Naive thymus-derived CD8-positive, alpha-beta T cell (primary cell): ENCODE measurements around the gene LY9. TPM values are rescaled to one million over a fixed set of nuclear protein-coding genes. Genes with fewer than 3 reads are reported as not detected.

Experiments used
- ATAC-seq, 2 donors: fragments of 150-1000 bp; cut with Tn5 transposase in 1 of 2; sonication (Bioruptor Pico), chemical (Tn5 transposase) in 1 of 2; 1 replicate in 1 of 2; 2 replicates in 1 of 2; pipeline ENCODE4 v1.10.0; 2021; ENCODE audit warnings: mild to moderate bottlenecking in 2 of 2, moderate library complexity in 2 of 2
- POLR2A ChIA-PET: fragments of 350-600 bp; sonication (Branson Sonifier 250); formaldehyde crosslinking; loops from one replicate; lab custom pipeline; 2021; ENCODE audit warnings: antibody characterized with exemption; lab: Charles Lee
- DNase-seq, 10 donors: peaks; one replicate each; pipeline versions ENCODE4 v3.0.0 to v3.0.0-alpha.2; 2020 to 2022
- H3K27ac Mint-ChIP-seq, 10 donors: one replicate each; pipeline ENCODE4 v1.8.0; 2020 to 2022; ENCODE audit warnings: mild to moderate bottlenecking in 10 of 10, mixed read lengths in 10 of 10, moderate library complexity in 4 of 10, inconsistent platforms in 1 of 10
- H3K27me3 Mint-ChIP-seq, 5 donors: one replicate each; pipeline ENCODE4 v1.8.0; 2021 to 2022; ENCODE audit warnings: mixed read lengths in 5 of 5
- H3K36me3 Mint-ChIP-seq, 3 donors: one replicate each; pipeline ENCODE4 v1.8.0; 2020 to 2022; ENCODE audit warnings: mixed read lengths in 3 of 3, mild to moderate bottlenecking in 2 of 3, inconsistent platforms in 1 of 3
- H3K4me1 Mint-ChIP-seq, 4 donors: one replicate each; pipeline ENCODE4 v1.8.0; 2021 to 2022; ENCODE audit warnings: mixed read lengths in 4 of 4
- H3K4me3 Mint-ChIP-seq, 10 donors: one replicate each; pipeline ENCODE4 v1.8.0; 2020 to 2022; ENCODE audit warnings: mild to moderate bottlenecking in 10 of 10, mixed read lengths in 10 of 10, moderate library complexity in 6 of 10, inconsistent platforms in 1 of 10
- H3K9me3 Mint-ChIP-seq, 9 donors: one replicate each; pipeline ENCODE4 v1.8.0; 2020 to 2022; ENCODE audit warnings: mixed read lengths in 9 of 9, mild to moderate bottlenecking in 3 of 9, inconsistent platforms in 1 of 9, moderate library complexity in 1 of 9
- polyA plus RNA-seq, 3 donors: library from polyadenylated mRNA; unstranded; fragments of 300-500 nt; fragmentation: Illumina TruSeq; gene quantifications; one replicate each; pipeline ENCODE4 v1.2.3, GENCODE V29; 2021
- total RNA-seq, 8 experiments: library from RNA in 2 of 8; stranded (reverse) in 2 of 8; gene quantifications; one replicate each; pipeline ENCODE4 v1.2.3 and lab custom pipeline; 2021 to 2026

Gene LY9
- total and polyA plus RNA-seq, 5 experiments from 2014 or later: 150 to 223 (median 167) TPM

DNA sequence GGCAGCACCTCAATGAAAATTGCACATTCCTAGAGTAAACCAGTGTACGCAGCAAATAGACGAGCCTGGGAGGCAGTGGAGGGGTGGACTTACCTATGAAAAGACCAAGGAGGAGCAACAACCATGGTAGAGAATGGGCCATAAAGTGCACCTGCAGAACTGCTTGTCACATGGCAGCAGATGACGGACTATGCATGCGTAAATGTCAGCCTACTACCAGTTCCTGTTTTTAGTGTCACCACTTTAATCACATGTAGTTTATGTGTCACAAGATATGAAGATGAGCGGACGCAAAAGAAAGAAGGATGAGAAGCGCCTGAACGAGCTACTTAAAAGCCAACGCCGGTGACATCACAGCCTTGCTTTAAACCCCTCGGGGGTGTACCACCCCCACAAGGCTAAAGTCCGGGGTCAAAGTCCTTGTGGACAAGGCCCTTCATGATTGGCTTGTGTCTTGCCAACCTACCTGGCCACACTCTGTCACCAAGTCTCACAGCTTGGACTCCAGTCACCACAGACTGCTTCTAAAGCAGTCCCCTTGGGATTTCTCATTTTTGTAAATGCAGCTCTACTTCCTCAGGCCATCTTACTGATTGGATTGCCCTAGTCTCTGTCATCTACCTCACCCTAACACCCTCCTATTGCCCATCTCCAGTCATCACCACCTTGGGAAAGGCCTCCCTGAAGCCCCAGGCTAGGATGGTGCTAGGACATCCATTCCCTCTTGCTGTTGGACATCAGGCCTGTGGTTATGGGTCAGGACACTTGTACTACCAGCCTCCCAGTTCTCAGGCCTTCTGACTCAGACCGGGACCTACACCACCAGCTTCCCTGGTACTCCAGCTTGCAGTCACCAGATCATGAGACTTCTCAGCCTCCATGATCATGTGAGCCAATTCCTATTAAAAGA, 6.0 kb upstream of the LY9 start:
- H3K27me3 Mint-ChIP-seq: no peaks in the 10 kb centered on the region
- peaks cover 2 to 29% (median 14%) of the 10 kb centered on the region in 4 donors for H3K4me1 Mint-ChIP-seq
- DNase-seq (peak in 2 of 10 donors; percentile 47 to 67), ATAC-seq (peak in 1 of 2 donors; percentile 66)
- POLR2A ChIA-PET: no interaction called here
- H3K36me3 Mint-ChIP-seq: no peaks in the 10 kb centered on the region
- no peaks in the 10 kb centered on the region for H3K9me3 Mint-ChIP-seq
- peak overlapping the region in 1 of 10 donors; percentile 53 for H3K4me3 Mint-ChIP-seq
- peak overlapping the region in 5 of 10 donors; percentile 5 to 93 (median 48) for H3K27ac Mint-ChIP-seq

- peaks cover 2 to 15% (median 8%) of the 10 kb centered on the region in 3 donors for H3K36me3 Mint-ChIP-seq
- no peaks in the 10 kb centered on the region for H3K27me3 Mint-ChIP-seq
- H3K27ac Mint-ChIP-seq: peak overlapping the region; percentile 31 to 99 (median 93)
- peak overlapping the region in 1 of 10 donors; percentile 21 for H3K4me3 Mint-ChIP-seq
- no peak for DNase-seq
- POLR2A ChIA-PET: interaction anchor here (1.3 to 5.3 kb wide), 3 partner anchors 13 to 83 kb away, joined by 5 to 41 read pairs (median 10); partner anchors contain the start of gene CD48
- ATAC-seq: no peak
- peaks cover 16 to 68% (median 35%) of the 10 kb centered on the region in 4 donors for H3K4me1 Mint-ChIP-seq
- no peaks in the 10 kb centered on the region for H3K9me3 Mint-ChIP-seq
Observed at GRCh38 chr1:160794376-160794775, 1.6 kb upstream of the LY9 start.

DNA sequence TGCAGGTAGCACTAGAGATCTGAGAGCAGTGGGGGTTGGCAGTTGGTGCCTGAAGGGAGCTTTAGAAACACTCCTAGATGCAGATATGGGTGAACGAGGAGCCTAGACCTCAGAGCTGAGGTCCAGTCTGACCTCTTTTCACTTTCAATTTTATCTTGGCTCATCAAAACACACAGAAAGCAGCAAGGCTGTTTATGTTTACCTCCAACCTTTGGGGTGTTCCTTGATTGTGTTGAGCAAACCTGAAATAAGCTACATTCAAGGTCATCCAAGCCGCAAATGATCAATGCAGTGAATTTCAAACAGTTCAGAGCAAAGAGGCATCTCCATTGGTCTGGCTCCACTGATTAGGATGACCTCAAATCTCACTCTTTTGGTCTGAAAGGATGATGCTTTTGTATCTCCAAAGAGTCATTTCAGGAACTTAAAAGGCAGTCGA, 1.3 kb downstream of the LY9 start:
- peaks cover 33 to 73% (median 51%) of the 10 kb centered on the region in 4 donors for H3K4me1 Mint-ChIP-seq
- peak overlapping the region; percentile 92 to 99 (median 98) for H3K27ac Mint-ChIP-seq
- H3K36me3 Mint-ChIP-seq: peaks cover 14 to 32% (median 25%) of the 10 kb centered on the region in 3 donors
- H3K4me3 Mint-ChIP-seq: peak overlapping the region; percentile 86 to 99 (median 96)
- POLR2A ChIA-PET: interaction anchor here (0.7 to 6.1 kb wide), 15 partner anchors 10 to 249 kb away, joined by 3 to 65 read pairs (median 5); partner anchors contain the start of genes CD48, F11R, TSTD1 and USF1
- H3K27me3 Mint-ChIP-seq: no peaks in the 10 kb centered on the region
- no peaks in the 10 kb centered on the region for H3K9me3 Mint-ChIP-seq
- DNase-seq: peak in 1 of 10 donors; percentile 10
- ATAC-seq: no peak

DNA sequence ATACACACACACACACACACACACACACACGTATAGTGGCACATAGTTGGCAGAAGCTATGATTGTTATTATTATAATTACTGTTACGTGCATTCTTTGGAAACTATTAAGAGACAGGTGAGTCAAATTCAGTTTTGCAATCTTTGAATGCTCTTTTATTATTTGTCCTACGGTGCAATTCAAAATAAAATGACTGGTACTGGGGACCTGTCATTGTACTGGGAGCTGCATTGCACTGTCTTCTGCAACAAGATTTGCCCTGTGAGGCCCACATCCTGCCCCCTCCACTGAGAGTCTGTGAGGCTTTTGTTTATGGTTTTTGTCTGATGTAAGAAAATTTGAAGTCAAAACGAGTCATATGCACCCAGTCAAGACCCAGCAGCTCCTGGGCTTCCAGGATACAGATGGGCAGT, 1.9 kb downstream of the LY9 start:
- Mint-ChIP-seq H3K36me3 (peaks cover 19 to 36% (median 30%) of the 10 kb centered on the region in 3 donors), H3K4me1 (peaks cover 36 to 77% (median 56%) of the 10 kb centered on the region in 4 donors), H3K4me3 (peak overlapping the region; percentile 86 to 99 (median 96)), H3K27me3 (no peaks in the 10 kb centered on the region), H3K9me3 (no peaks in the 10 kb centered on the region), H3K27ac (peak overlapping the region; percentile 92 to 99 (median 98))
- DNase-seq (peak; percentile 29 to 83 (median 64)), ATAC-seq (peak; percentile 44 to 52)
- POLR2A ChIA-PET: interaction anchor here (0.5 to 6.1 kb wide), 20 partner anchors 9 to 272 kb away, joined by 3 to 65 read pairs (median 4); partner anchors contain the start of genes ARHGAP30, CD48, TSTD1 and USF1

DNA sequence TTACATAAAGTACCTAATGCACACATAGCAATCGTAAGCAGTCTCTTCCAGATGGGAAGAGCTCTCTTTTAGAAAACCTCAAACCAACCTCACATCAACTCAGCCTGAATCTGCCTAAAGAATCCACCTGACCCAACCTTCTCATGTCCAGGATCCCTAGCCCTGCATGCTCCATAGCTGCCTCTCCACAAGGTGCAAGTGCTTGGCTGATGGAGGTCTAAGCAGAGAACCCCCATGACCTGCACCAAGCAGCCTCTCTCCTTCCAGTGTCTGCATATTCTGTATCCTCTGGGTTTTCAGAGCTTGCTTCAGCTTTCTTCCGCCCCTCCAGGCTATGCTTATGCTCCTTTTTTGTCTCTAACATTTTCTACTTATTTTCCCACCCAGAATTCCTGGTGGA, 2.5 kb downstream of the LY9 start:
- Mint-ChIP-seq H3K27ac (peak overlapping the region; percentile 92 to 99 (median 98)), H3K9me3 (no peaks in the 10 kb centered on the region), H3K36me3 (peaks cover 19 to 37% (median 34%) of the 10 kb centered on the region in 3 donors), H3K4me3 (peak overlapping the region; percentile 86 to 99 (median 96)), H3K27me3 (no peaks in the 10 kb centered on the region), H3K4me1 (peaks cover 37 to 81% (median 61%) of the 10 kb centered on the region in 4 donors)
- POLR2A ChIA-PET: interaction anchor here (0.5 to 6.1 kb wide), 18 partner anchors 9 to 272 kb away, joined by 3 to 65 read pairs (median 5); partner anchors contain the start of genes ARHGAP30 and CD48
- ATAC-seq (no peak), DNase-seq (no peak)

DNA sequence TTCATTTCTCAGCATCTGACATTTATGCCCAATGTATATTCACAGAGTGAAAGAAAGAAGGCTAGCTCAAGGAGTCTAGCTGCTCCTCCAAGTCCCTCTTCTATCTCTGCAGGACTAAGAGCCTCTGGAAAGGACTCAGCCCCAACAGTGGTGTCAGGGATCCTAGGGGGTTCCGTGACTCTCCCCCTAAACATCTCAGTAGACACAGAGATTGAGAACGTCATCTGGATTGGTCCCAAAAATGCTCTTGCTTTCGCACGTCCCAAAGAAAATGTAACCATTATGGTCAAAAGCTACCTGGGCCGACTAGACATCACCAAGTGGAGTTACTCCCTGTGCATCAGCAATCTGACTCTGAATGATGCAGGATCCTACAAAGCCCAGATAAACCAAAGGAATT, 3.7 kb downstream of the LY9 start:
- Mint-ChIP-seq H3K27me3 (no peaks in the 10 kb centered on the region), H3K27ac (peak overlapping the region; percentile 92 to 99 (median 98)), H3K4me3 (peak overlapping the region; percentile 86 to 99 (median 96)), H3K9me3 (peaks cover 0 to 4% (median 0%) of the 10 kb centered on the region in 9 donors), H3K36me3 (peaks cover 19 to 46% (median 46%) of the 10 kb centered on the region in 3 donors), H3K4me1 (peaks cover 43 to 86% (median 68%) of the 10 kb centered on the region in 4 donors)
- DNase-seq (no peak), ATAC-seq (no peak)
- POLR2A ChIA-PET: interaction anchor here (0.6 to 6.1 kb wide), 6 partner anchors 7 to 208 kb away, joined by 3 to 65 read pairs (median 4); no protein-coding TSS in a partner anchor

- H3K4me3 Mint-ChIP-seq: peak overlapping the region; percentile 86 to 99 (median 96)
- POLR2A ChIA-PET: interaction anchor here (0.6 to 6.1 kb wide), 5 partner anchors 15 to 209 kb away, joined by 3 to 65 read pairs (median 3); no protein-coding TSS in a partner anchor
- H3K4me1 Mint-ChIP-seq: peaks cover 47 to 86% (median 69%) of the 10 kb centered on the region in 4 donors
- peak overlapping the region; percentile 92 to 99 (median 98) for H3K27ac Mint-ChIP-seq
- peaks cover 0 to 9% (median 0%) of the 10 kb centered on the region in 9 donors for H3K9me3 Mint-ChIP-seq
- no peaks in the 10 kb centered on the region for H3K27me3 Mint-ChIP-seq
- H3K36me3 Mint-ChIP-seq: peaks cover 19 to 51% (median 51%) of the 10 kb centered on the region in 3 donors
- no peak for ATAC-seq
- no peak for DNase-seq
Observed at GRCh38 chr1:160800142-160800541, 4.2 kb downstream of the LY9 start.

DNA sequence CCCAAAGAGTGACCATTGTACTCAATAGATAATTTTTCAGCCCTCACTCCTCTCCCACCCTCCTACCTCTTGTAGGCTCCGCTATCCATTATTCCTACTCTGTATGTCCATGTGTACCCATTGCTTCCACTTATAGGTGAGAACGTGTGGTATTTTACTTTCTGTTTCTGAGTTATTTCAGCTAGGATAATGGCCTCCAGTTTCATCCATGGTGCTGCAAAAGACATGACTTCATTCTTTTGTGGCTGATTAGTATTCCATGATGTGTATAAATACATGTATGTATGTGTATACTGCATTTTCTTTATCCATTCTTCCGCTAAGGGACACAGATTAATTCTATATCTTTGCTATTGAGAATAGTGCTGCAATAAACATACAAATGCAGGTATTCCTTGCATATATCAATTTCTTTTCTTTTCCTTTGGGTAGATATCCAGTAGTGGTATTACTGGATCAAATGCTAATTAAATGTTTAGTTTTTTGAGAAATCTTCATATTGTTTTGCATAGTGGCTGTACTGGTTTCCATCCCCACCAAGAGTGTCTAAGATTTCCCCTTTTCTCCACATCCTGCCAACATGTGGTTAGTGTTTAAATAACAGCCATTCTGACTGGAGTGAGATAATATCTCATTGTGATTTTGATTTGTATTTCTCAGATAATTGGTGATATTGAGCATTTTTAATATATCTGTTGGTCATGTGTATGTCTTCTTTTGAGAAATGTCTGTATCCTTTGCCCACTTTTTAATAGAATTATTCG, 4.9 kb downstream of the LY9 start:
- peaks cover 44 to 86% (median 68%) of the 10 kb centered on the region in 4 donors for H3K4me1 Mint-ChIP-seq
- no peaks in the 10 kb centered on the region for H3K27me3 Mint-ChIP-seq
- POLR2A ChIA-PET: interaction anchor here (1.4 to 6.1 kb wide), 2 partner anchors 33 to 35 kb away, joined by 3 to 65 read pairs; no protein-coding TSS in a partner anchor
- H3K27ac Mint-ChIP-seq: peak overlapping the region; percentile 92 to 99 (median 97)
- peaks cover 23 to 58% (median 58%) of the 10 kb centered on the region in 3 donors for H3K36me3 Mint-ChIP-seq
- ATAC-seq (peak; percentile 48), DNase-seq (peak in 3 of 10 donors; percentile 50 to 61 (median 55))
- H3K9me3 Mint-ChIP-seq: peaks cover 0 to 14% (median 4%) of the 10 kb centered on the region in 9 donors
- peak overlapping the region; percentile 86 to 99 (median 96) for H3K4me3 Mint-ChIP-seq

DNA sequence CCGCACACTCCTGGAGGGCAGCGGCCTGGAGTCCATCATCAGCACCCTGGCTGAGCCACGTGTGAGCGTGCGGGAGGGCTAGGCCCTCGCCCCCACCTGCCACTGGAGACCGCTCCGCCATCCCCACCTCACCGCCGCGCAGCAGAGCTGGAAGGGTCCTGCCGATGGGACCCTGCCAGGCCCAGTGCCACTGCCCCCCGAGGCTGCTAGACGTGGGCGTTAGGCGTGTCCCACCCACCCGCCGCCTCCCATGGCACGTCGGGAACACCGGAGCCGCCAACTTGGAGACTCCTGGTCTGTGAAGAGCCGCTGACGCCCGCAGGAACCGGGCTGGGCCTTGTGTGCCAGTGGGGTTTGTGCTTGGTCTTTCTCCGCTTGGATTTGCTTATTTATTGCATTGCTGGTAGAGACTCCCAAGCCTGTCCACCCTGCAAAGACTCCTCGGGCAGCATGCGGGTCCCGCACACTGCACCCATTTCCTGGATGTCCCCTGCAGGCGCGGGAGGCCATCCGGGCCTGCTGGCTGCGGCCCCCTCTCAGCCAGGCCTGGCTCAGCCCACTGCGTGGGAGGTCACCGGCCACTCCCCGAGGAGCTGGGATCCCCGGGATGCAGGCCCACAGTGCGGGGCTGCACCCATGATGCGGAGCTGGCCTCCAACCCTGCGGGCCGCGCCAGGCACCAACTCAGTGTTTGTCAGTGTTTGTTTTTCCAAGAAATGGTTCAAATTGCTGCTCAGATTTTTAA, 6.0 kb downstream of the LY9 start:
- Mint-ChIP-seq H3K27ac (peak overlapping the region in 6 of 10 donors; percentile 92 to 99 (median 97)), H3K4me3 (peak overlapping the region; percentile 86 to 99 (median 96)), H3K9me3 (peaks cover 1 to 24% (median 16%) of the 10 kb centered on the region in 9 donors), H3K36me3 (peaks cover 31 to 70% (median 67%) of the 10 kb centered on the region in 3 donors), H3K4me1 (peaks cover 48 to 87% (median 77%) of the 10 kb centered on the region in 4 donors), H3K27me3 (no peaks in the 10 kb centered on the region)
- DNase-seq (no peak), ATAC-seq (no peak)
- POLR2A ChIA-PET: interaction anchor here (1.6 kb wide), 1 partner anchor 30 kb away, joined by 3 read pairs; no protein-coding TSS in a partner anchor

- Mint-ChIP-seq H3K4me1 (peaks cover 42 to 89% (median 83%) of the 10 kb centered on the region in 4 donors), H3K4me3 (peak overlapping the region in 9 of 10 donors; percentile 22 to 77 (median 61)), H3K27ac (peak overlapping the region in 9 of 10 donors; percentile 16 to 85 (median 75)), H3K36me3 (peaks cover 24 to 89% (median 55%) of the 10 kb centered on the region in 3 donors), H3K9me3 (peaks cover 3 to 28% (median 19%) of the 10 kb centered on the region in 9 donors), H3K27me3 (no peaks in the 10 kb centered on the region)
- DNase-seq (peak in 1 of 10 donors; percentile 34), ATAC-seq (peak in 1 of 2 donors; percentile 72)
- POLR2A ChIA-PET: interaction anchor here (0.9 to 6.0 kb wide), 2 partner anchors 9 to 31 kb away, joined by 4 to 41 read pairs; partner anchors contain the start of gene LY9
Observed at GRCh38 chr1:160806109-160806665, 10.2 kb downstream of the LY9 start.
